Measurements from ENCODE around the gene BCAS1. TPM values are rescaled to one million over a fixed set of nuclear protein-coding genes. Genes with fewer than 3 reads are reported as not detected.

Gene BCAS1
- total and polyA plus RNA-seq, 2 donors = 7.5 to 28.1 TPM

GRCh38 chr20:54000262-54000661 lies 70.1 kb downstream of the BCAS1 start:
- H3K27ac ChIP-seq (ENCODE audit: low read depth) = no peak overlapping the region
- H3K4me3 ChIP-seq (ENCODE audit: low read depth, low read length) = no peak overlapping the region
- H3K36me3 ChIP-seq (ENCODE audit: insufficient read depth) = no peaks in the 10 kb centered on the region
- no peaks in the 10 kb centered on the region for H3K4me1 ChIP-seq (ENCODE audit: insufficient read depth)
- DNase-seq (ENCODE audit: extremely low spot score) = no peak

- H3K27ac ChIP-seq (ENCODE audit: low read depth) = no peak overlapping the region
- no peak for DNase-seq (ENCODE audit: extremely low spot score)
- H3K4me3 ChIP-seq (ENCODE audit: low read depth, low read length) = no peak overlapping the region
- no peaks in the 10 kb centered on the region for H3K36me3 ChIP-seq (ENCODE audit: insufficient read depth)
- no peaks in the 10 kb centered on the region for H3K4me1 ChIP-seq (ENCODE audit: insufficient read depth)
- WGBS = 71% methylated on average over 3 of the region's 3 CpGs
Measured at GRCh38 chr20:53999077-53999476, 71.3 kb downstream of the BCAS1 start.

- WGBS = 73% methylated on average over 10 of the region's 10 CpGs
- DNase-seq (ENCODE audit: extremely low spot score) = no peak
- Histone ChIP-seq H3K36me3 (ENCODE audit: insufficient read depth) (peaks cover 1% of the 10 kb centered on the region), H3K4me3 (ENCODE audit: low read depth, low read length) (no peak overlapping the region), H3K4me1 (ENCODE audit: insufficient read depth) (no peaks in the 10 kb centered on the region), H3K27ac (ENCODE audit: low read depth) (no peak overlapping the region)
Measured at GRCh38 chr20:53996584-53997486, 73.6 kb downstream of the BCAS1 start.

- Histone ChIP-seq H3K27ac (ENCODE audit: low read depth) (no peak overlapping the region), H3K36me3 (ENCODE audit: insufficient read depth) (peaks cover 1% of the 10 kb centered on the region), H3K4me1 (ENCODE audit: insufficient read depth) (no peaks in the 10 kb centered on the region), H3K4me3 (ENCODE audit: low read depth, low read length) (no peak overlapping the region)
- 75% methylated on average over 5 of the region's 5 CpGs for WGBS
- no peak for DNase-seq (ENCODE audit: extremely low spot score)
Measured at GRCh38 chr20:53995949-53996348, 74.4 kb downstream of the BCAS1 start.

GRCh38 chr20:53994088-53994487 lies 76.3 kb downstream of the BCAS1 start:
- DNase-seq (ENCODE audit: extremely low spot score) = no peak
- Histone ChIP-seq H3K4me1 (ENCODE audit: insufficient read depth) (no peaks in the 10 kb centered on the region), H3K27ac (ENCODE audit: low read depth) (no peak overlapping the region), H3K4me3 (ENCODE audit: low read depth, low read length) (no peak overlapping the region), H3K36me3 (ENCODE audit: insufficient read depth) (peaks cover 1% of the 10 kb centered on the region)
- WGBS = 96% methylated on average over 7 of the region's 7 CpGs

GRCh38 chr20:53993310-53993709 lies 77.1 kb downstream of the BCAS1 start:
- Histone ChIP-seq H3K27ac (ENCODE audit: low read depth) (no peak overlapping the region), H3K36me3 (ENCODE audit: insufficient read depth) (peaks cover 1% of the 10 kb centered on the region), H3K4me1 (ENCODE audit: insufficient read depth) (no peaks in the 10 kb centered on the region), H3K4me3 (ENCODE audit: low read depth, low read length) (no peak overlapping the region)
- no peak for DNase-seq (ENCODE audit: extremely low spot score)
- 84% methylated on average over 5 of the region's 5 CpGs for WGBS

GRCh38 chr20:53990768-53991450 lies 79.5 kb downstream of the BCAS1 start:
- no peak overlapping the region for H3K4me3 ChIP-seq (ENCODE audit: low read depth, low read length)
- WGBS = 57% methylated on average over 9 of the region's 9 CpGs
- H3K27ac ChIP-seq (ENCODE audit: low read depth) = no peak overlapping the region
- DNase-seq (ENCODE audit: extremely low spot score) = no peak
- H3K36me3 ChIP-seq (ENCODE audit: insufficient read depth) = peaks cover 1% of the 10 kb centered on the region
- H3K4me1 ChIP-seq (ENCODE audit: insufficient read depth) = no peaks in the 10 kb centered on the region

DNA sequence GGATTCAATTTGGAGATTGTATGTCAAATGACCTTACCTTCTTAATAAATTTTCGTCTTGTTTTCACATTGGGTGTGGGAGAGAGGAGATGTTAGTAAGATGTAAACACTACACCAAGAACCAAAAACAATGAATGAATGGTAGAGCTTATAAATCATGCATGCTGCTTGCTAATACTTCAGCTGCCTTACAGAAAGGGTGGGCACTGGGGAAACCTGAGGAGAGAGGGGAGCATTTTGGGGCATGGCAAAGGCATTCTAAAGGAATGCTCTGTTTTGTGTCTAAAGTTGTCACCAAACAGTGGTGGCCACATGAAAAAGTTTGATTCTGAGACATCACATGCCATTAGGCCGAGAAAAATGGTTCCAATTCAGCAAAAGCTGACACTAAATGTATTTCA lies 80.4 kb downstream of the BCAS1 start:
- 93% methylated on average over 2 of the region's 2 CpGs for WGBS
- H3K4me1 ChIP-seq (ENCODE audit: insufficient read depth) = no peaks in the 10 kb centered on the region

DNA sequence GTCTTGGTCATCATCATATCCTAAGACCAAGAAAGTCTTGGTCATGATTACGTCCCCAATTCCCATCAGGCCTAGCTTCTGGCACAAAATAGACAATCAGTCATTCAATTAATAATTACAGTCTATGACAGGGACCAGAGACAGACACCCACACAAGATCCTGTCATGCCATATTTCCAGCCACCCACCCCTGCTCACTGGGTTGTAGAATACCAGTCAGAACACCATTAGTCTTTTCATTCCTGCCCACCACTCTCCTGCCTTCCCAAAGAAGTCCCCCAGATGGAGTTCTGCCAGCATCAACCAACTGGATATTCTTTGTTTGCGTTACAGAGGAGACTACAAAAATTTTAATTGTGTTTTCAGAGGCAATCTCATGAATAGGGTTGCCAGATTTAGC lies 81.0 kb downstream of the BCAS1 start:
- 94% methylated on average over 2 of the region's 2 CpGs for WGBS
- H3K36me3 ChIP-seq (ENCODE audit: insufficient read depth) = peaks cover 1% of the 10 kb centered on the region
- no peak overlapping the region for H3K27ac ChIP-seq (ENCODE audit: low read depth)
- H3K4me1 ChIP-seq (ENCODE audit: insufficient read depth) = no peaks in the 10 kb centered on the region
- DNase-seq (ENCODE audit: extremely low spot score) = no peak
- H3K4me3 ChIP-seq (ENCODE audit: low read depth, low read length) = no peak overlapping the region

More for the DNA sequence above, 80.4 kb downstream of the BCAS1 start:
- no peak overlapping the region for H3K27ac ChIP-seq (ENCODE audit: low read depth)
- H3K4me3 ChIP-seq (ENCODE audit: low read depth, low read length) = no peak overlapping the region
- H3K36me3 ChIP-seq (ENCODE audit: insufficient read depth) = peaks cover 1% of the 10 kb centered on the region
- DNase-seq (ENCODE audit: extremely low spot score) = no peak

GRCh38 chr20:53986037-53986650 lies 84.2 kb downstream of the BCAS1 start:
- no peak overlapping the region for H3K4me3 ChIP-seq (ENCODE audit: low read depth, low read length)
- WGBS = 74% methylated on average over 4 of the region's 4 CpGs
- DNase-seq (ENCODE audit: extremely low spot score) = no peak
- peaks cover 3% of the 10 kb centered on the region for H3K36me3 ChIP-seq (ENCODE audit: insufficient read depth)
- no peak overlapping the region for H3K27ac ChIP-seq (ENCODE audit: low read depth)
- H3K4me1 ChIP-seq (ENCODE audit: insufficient read depth) = no peaks in the 10 kb centered on the region

DNA sequence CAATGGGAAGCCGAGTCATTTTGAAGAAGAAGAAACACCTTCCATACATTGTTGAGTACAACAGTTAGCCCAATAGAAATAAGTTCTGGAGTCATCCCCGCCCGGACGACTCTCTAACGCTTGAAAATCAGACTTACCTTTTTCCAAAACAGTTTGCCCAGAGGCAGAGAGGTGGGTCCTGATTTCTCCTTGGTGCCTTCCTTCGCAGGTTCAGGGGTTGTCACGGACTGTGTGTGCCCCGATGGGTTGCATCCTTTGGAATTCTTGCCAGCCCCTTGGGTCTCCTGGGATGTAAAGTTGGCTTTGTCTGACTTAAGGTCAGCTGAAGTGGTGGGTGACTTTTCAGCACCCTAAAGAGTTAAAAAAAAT lies 85.3 kb downstream of the BCAS1 start:
- no peak overlapping the region for H3K27ac ChIP-seq (ENCODE audit: low read depth)
- no peak for DNase-seq (ENCODE audit: extremely low spot score)

GRCh38 chr20:53984356-53985149 lies 85.8 kb downstream of the BCAS1 start:
- 34% methylated on average over 6 of the region's 6 CpGs for WGBS
- Histone ChIP-seq H3K4me1 (ENCODE audit: insufficient read depth) (no peaks in the 10 kb centered on the region), H3K27ac (ENCODE audit: low read depth) (no peak overlapping the region), H3K36me3 (ENCODE audit: insufficient read depth) (peaks cover 3% of the 10 kb centered on the region), H3K4me3 (ENCODE audit: low read depth, low read length) (no peak overlapping the region)
- DNase-seq (ENCODE audit: extremely low spot score) = no peak

More for the DNA sequence above, 85.3 kb downstream of the BCAS1 start:
- 96% methylated on average over 8 of the region's 8 CpGs for WGBS
- H3K4me3 ChIP-seq (ENCODE audit: low read depth, low read length) = no peak overlapping the region
- H3K36me3 ChIP-seq (ENCODE audit: insufficient read depth) = peaks cover 3% of the 10 kb centered on the region
- H3K4me1 ChIP-seq (ENCODE audit: insufficient read depth) = no peaks in the 10 kb centered on the region

- DNase-seq (ENCODE audit: extremely low spot score) = no peak
- Histone ChIP-seq H3K27ac (ENCODE audit: low read depth) (no peak overlapping the region), H3K4me3 (ENCODE audit: low read depth, low read length) (no peak overlapping the region), H3K36me3 (ENCODE audit: insufficient read depth) (peaks cover 3% of the 10 kb centered on the region), H3K4me1 (ENCODE audit: insufficient read depth) (no peaks in the 10 kb centered on the region)
- 93% methylated on average over 3 of the region's 3 CpGs for WGBS
Measured at GRCh38 chr20:53983401-53983800, 87.0 kb downstream of the BCAS1 start.
